ENCODE results near the gene NDST1.

Gene NDST1

GRCh38 chr5:150502847-150503246, 5.1 kb upstream of the NDST1 start:
- Histone ChIP-seq H3K4me3 (ENCODE audit: low read length) (no peak overlapping the region), H3K27ac (ENCODE audit: low read length) (no peak overlapping the region), H3K4me1 (ENCODE audit: control insufficient read depth, low read depth, low read length) (peaks cover 21% of the 10 kb centered on the region), H3K27me3 (ENCODE audit: control insufficient read depth, insufficient read depth, low read length) (no peaks in the 10 kb centered on the region), H3K9me3 (ENCODE audit: control insufficient read depth, low read depth, low read length) (no peaks in the 10 kb centered on the region), H3K9ac (ENCODE audit: low read length) (no peak overlapping the region), H3K36me3 (ENCODE audit: control insufficient read depth, low read depth, low read length) (no peaks in the 10 kb centered on the region)

DNA sequence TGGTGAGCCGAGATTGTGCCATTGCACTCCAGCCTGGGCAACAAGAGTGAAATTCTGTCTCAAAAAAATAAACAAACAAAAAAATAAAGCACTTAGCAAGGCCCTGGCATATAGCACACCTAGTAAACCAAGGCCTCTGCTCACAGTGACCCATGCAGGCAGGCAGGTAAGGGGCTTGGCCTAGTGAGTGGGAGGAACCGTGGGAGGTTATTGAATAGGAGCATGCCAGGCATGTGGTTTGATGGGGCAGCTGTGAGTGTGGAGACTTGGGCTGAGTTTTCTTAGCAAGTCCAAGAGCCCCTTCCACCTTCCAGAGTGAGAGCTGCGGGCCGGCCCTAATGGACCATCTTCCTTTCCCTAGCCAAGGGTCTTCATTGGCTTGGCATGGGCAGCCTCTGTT, 4.5 kb upstream of the NDST1 start:
- Histone ChIP-seq H3K27ac (ENCODE audit: low read length) (no peak overlapping the region), H3K27me3 (ENCODE audit: control insufficient read depth, insufficient read depth, low read length) (no peaks in the 10 kb centered on the region), H3K9ac (ENCODE audit: low read length) (no peak overlapping the region), H3K9me3 (ENCODE audit: control insufficient read depth, low read depth, low read length) (no peaks in the 10 kb centered on the region), H3K4me1 (ENCODE audit: control insufficient read depth, low read depth, low read length) (peaks cover 15% of the 10 kb centered on the region), H3K4me3 (ENCODE audit: low read length) (no peak overlapping the region), H3K36me3 (ENCODE audit: control insufficient read depth, low read depth, low read length) (no peaks in the 10 kb centered on the region)

GRCh38 chr5:150503977-150504620, 3.8 kb upstream of the NDST1 start:
- H3K36me3 ChIP-seq (ENCODE audit: control insufficient read depth, low read depth, low read length) = no peaks in the 10 kb centered on the region
- H3K27me3 ChIP-seq (ENCODE audit: control insufficient read depth, insufficient read depth, low read length) = no peaks in the 10 kb centered on the region
- H3K9me3 ChIP-seq (ENCODE audit: control insufficient read depth, low read depth, low read length) = no peaks in the 10 kb centered on the region
- no peak overlapping the region for H3K4me3 ChIP-seq (ENCODE audit: low read length)
- H3K4me1 ChIP-seq (ENCODE audit: control insufficient read depth, low read depth, low read length) = peaks cover 9% of the 10 kb centered on the region
- no peak overlapping the region for H3K9ac ChIP-seq (ENCODE audit: low read length)
- no peak overlapping the region for H3K27ac ChIP-seq (ENCODE audit: low read length)

GRCh38 chr5:150505041-150505511, 2.9 kb upstream of the NDST1 start:
- H3K27me3 ChIP-seq (ENCODE audit: control insufficient read depth, insufficient read depth, low read length) = no peaks in the 10 kb centered on the region
- no peak overlapping the region for H3K4me3 ChIP-seq (ENCODE audit: low read length)
- no peaks in the 10 kb centered on the region for H3K4me1 ChIP-seq (ENCODE audit: control insufficient read depth, low read depth, low read length)
- no peak overlapping the region for H3K9ac ChIP-seq (ENCODE audit: low read length)
- H3K9me3 ChIP-seq (ENCODE audit: control insufficient read depth, low read depth, low read length) = no peaks in the 10 kb centered on the region
- H3K36me3 ChIP-seq (ENCODE audit: control insufficient read depth, low read depth, low read length) = no peaks in the 10 kb centered on the region
- H3K27ac ChIP-seq (ENCODE audit: low read length) = no peak overlapping the region

- no peak overlapping the region for H3K27ac ChIP-seq (ENCODE audit: low read length)
- no peaks in the 10 kb centered on the region for H3K9me3 ChIP-seq (ENCODE audit: control insufficient read depth, low read depth, low read length)
- H3K4me1 ChIP-seq (ENCODE audit: control insufficient read depth, low read depth, low read length) = peaks cover 6% of the 10 kb centered on the region
- no peak overlapping the region for H3K9ac ChIP-seq (ENCODE audit: low read length)
- no peaks in the 10 kb centered on the region for H3K36me3 ChIP-seq (ENCODE audit: control insufficient read depth, low read depth, low read length)
- no peak overlapping the region for H3K4me3 ChIP-seq (ENCODE audit: low read length)
- H3K27me3 ChIP-seq (ENCODE audit: control insufficient read depth, insufficient read depth, low read length) = no peaks in the 10 kb centered on the region
Observed at GRCh38 chr5:150505816-150506215, 2.1 kb upstream of the NDST1 start.

DNA sequence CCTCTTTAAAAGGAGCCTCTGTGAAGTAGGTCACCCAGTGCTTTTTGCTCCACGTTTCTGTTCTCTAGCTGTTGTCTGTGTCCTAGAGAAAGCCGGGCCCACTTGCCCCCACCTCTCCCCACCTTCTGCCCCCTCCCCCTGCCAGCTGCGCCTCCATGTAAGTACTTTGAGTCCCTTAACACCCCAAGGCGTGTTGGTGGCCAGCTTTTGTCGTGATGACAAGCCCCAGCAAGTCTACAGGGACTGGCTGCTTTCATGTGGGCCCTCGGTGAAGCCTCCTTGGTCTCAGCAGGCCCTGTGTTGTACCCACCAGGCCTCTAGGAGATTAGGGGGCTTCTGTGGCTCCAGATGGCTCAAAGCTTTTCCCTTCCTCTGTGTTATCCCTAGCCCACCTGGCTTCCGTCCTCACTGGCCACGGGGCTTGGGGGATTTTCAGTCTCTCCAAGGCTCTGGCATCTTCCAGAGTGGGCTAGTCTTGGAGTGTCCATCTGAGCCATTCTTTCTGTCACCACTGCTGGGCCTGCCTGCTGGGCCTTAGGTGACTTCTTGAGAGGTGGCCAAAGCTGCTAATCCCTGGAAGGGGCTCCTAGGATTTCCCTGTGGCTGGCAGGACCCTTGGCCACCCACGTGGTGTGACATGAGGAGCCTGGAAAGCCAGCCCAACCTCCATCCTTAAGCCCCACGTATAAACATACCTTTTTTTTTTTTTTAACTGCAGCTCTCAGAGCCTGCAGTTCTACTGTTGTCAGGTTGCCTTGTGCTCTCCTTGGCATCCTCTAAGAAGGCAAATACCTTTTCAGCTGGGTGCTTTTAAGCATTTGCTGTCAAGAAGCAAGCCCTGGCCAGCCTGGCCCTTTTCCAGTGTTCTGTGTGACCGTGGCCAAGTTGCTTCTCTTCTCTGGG, 1.1 kb upstream of the NDST1 start:
- H3K9ac ChIP-seq (ENCODE audit: low read length) = no peak overlapping the region
- H3K36me3 ChIP-seq (ENCODE audit: control insufficient read depth, low read depth, low read length) = no peaks in the 10 kb centered on the region
- H3K27me3 ChIP-seq (ENCODE audit: control insufficient read depth, insufficient read depth, low read length) = no peaks in the 10 kb centered on the region
- H3K9me3 ChIP-seq (ENCODE audit: control insufficient read depth, low read depth, low read length) = no peaks in the 10 kb centered on the region
- no peak overlapping the region for H3K4me3 ChIP-seq (ENCODE audit: low read length)
- peaks cover 15% of the 10 kb centered on the region for H3K4me1 ChIP-seq (ENCODE audit: control insufficient read depth, low read depth, low read length)
- no peak overlapping the region for H3K27ac ChIP-seq (ENCODE audit: low read length)

GRCh38 chr5:150508277-150508640, 328 bp downstream of the NDST1 start:
- no peak overlapping the region for H3K9ac ChIP-seq (ENCODE audit: low read length)

GRCh38 chr5:150508828-150509227, 897 bp downstream of the NDST1 start:
- peaks cover 15% of the 10 kb centered on the region for H3K4me1 ChIP-seq (ENCODE audit: control insufficient read depth, low read depth, low read length)
- no peak overlapping the region for H3K9ac ChIP-seq (ENCODE audit: low read length)
- no peak overlapping the region for H3K4me3 ChIP-seq (ENCODE audit: low read length)
- H3K27ac ChIP-seq (ENCODE audit: low read length) = no peak overlapping the region
- H3K27me3 ChIP-seq (ENCODE audit: control insufficient read depth, insufficient read depth, low read length) = no peaks in the 10 kb centered on the region
- no peaks in the 10 kb centered on the region for H3K9me3 ChIP-seq (ENCODE audit: control insufficient read depth, low read depth, low read length)
- H3K36me3 ChIP-seq (ENCODE audit: control insufficient read depth, low read depth, low read length) = no peaks in the 10 kb centered on the region

More at GRCh38 chr5:150508277-150508640, 328 bp downstream of the NDST1 start:
- Histone ChIP-seq H3K4me1 (ENCODE audit: control insufficient read depth, low read depth, low read length) (peaks cover 15% of the 10 kb centered on the region), H3K4me3 (ENCODE audit: low read length) (no peak overlapping the region), H3K27ac (ENCODE audit: low read length) (no peak overlapping the region), H3K36me3 (ENCODE audit: control insufficient read depth, low read depth, low read length) (no peaks in the 10 kb centered on the region), H3K9me3 (ENCODE audit: control insufficient read depth, low read depth, low read length) (no peaks in the 10 kb centered on the region), H3K27me3 (ENCODE audit: control insufficient read depth, insufficient read depth, low read length) (no peaks in the 10 kb centered on the region)

DNA sequence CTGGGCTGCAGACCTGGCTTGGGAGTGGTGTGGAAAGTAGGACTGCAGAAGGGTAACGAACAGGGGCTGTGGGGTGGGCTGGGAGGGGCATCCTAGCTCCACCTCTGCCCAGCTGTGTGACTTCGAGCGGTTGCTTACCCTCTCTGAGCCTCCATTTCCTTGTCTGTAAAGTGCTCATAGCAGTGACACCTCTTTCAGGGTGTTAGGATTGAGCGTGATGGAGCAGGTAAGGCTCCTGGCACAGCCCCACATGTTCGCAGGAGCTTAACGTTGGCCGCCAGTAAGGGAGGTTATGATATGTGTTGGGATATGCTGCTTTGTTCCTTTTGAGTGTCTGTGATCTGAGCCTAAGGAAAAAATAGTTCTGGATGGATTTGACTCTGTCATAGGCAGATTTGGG, 2.1 kb downstream of the NDST1 start:
- Histone ChIP-seq H3K4me3 (ENCODE audit: low read length) (no peak overlapping the region), H3K9me3 (ENCODE audit: control insufficient read depth, low read depth, low read length) (no peaks in the 10 kb centered on the region), H3K27me3 (ENCODE audit: control insufficient read depth, insufficient read depth, low read length) (no peaks in the 10 kb centered on the region), H3K9ac (ENCODE audit: low read length) (no peak overlapping the region), H3K36me3 (ENCODE audit: control insufficient read depth, low read depth, low read length) (no peaks in the 10 kb centered on the region), H3K4me1 (ENCODE audit: control insufficient read depth, low read depth, low read length) (peaks cover 15% of the 10 kb centered on the region), H3K27ac (ENCODE audit: low read length) (no peak overlapping the region)

DNA sequence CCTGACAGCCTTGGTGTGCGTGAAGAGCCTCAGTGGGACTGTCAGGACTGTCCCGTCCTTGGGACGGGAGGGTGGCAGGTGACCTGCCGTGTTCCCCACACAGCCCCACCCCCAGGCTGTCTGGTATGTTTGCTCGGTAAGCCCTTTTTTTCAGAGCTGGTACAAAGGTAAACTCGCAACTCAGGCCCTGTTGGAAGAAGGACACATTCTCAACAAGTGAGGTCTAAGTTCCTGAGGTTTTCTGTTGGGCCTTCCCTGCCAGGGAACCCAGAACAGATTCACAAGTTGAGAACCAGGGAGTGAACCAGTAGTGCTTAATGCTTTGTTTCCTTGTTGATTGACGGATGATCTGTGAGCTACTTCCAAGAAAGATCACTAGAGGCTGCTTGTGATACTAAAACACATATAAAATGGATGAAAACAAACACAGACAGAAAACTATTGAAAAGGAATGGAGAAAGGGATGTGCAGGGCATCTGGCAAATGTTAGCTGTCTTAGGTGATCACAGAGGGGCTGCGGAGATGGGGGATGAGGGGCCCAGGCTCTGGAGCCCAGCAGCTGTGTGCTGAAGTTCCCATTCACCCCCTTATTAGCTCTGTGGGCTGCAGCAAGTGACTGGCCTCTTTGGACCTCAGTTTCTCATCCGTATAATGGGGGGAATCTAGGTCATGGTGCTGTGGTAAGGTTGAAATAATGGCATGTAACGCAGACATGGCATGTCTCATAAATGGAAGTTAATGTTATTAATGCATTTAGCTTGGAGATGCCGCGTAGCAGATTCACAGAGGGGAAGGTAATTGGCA, 2.7 kb downstream of the NDST1 start:
- Histone ChIP-seq H3K27me3 (ENCODE audit: control insufficient read depth, insufficient read depth, low read length) (no peaks in the 10 kb centered on the region), H3K9ac (ENCODE audit: low read length) (no peak overlapping the region), H3K36me3 (ENCODE audit: control insufficient read depth, low read depth, low read length) (no peaks in the 10 kb centered on the region), H3K4me1 (ENCODE audit: control insufficient read depth, low read depth, low read length) (peaks cover 15% of the 10 kb centered on the region), H3K4me3 (ENCODE audit: low read length) (peak overlapping the region; percentile 13), H3K9me3 (ENCODE audit: control insufficient read depth, low read depth, low read length) (no peaks in the 10 kb centered on the region), H3K27ac (ENCODE audit: low read length) (no peak overlapping the region)

DNA sequence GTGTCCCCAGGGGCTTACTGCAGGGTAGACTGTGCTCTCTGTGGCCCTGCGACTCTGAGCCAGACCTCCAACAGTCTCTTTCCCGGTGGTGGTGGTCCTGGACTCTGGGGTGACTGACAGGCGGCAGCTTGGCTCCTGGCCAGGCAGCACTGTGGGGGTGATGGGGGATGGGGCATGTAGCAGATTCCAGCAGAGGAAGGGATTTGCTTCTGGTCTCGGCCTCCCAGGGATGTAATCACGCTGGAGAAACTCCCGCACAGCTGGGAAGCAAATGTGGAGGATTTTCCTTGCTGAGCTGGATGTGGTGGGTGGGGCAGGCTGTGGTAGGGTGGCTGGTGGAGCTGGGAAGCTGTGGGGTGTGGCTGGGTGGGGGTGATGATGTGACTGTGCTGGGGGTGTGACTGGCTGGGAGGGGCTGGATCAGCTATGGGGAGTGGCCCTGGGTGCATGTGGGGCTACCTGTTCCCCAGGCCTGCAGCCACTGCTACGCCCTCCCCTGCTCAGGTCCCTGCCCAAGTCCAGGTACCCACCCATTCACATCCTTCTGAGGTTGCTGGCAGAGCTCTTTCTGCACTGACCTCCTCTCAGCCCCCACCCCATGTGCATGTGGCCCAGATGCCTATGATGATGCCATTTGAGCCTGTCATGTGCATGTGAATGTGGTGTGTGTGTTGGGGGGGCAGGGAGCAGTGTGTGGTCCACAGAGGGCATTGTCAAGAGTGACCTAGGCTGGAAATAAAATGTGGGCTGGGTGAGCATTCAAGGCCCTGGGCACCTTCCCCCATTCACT, 3.8 kb downstream of the NDST1 start:
- H3K4me3 ChIP-seq (ENCODE audit: low read length) = peak overlapping the region; percentile 13
- no peaks in the 10 kb centered on the region for H3K36me3 ChIP-seq (ENCODE audit: control insufficient read depth, low read depth, low read length)
- H3K4me1 ChIP-seq (ENCODE audit: control insufficient read depth, low read depth, low read length) = peaks cover 15% of the 10 kb centered on the region
- H3K9me3 ChIP-seq (ENCODE audit: control insufficient read depth, low read depth, low read length) = no peaks in the 10 kb centered on the region
- no peak overlapping the region for H3K27ac ChIP-seq (ENCODE audit: low read length)
- no peak overlapping the region for H3K9ac ChIP-seq (ENCODE audit: low read length)
- H3K27me3 ChIP-seq (ENCODE audit: control insufficient read depth, insufficient read depth, low read length) = no peaks in the 10 kb centered on the region
